Left lung (tissue), 10 donors: Measurements from ENCODE around the gene PIP5KL1. TPM values are rescaled to one million over a fixed set of nuclear protein-coding genes. Genes with fewer than 3 reads are reported as not detected.
A peak's percentile ranks its signal among the peaks of the same experiment; 100 is the strongest.

Experiments
- ATAC-seq: fragments of 200-7000 bp; cut with Tn5 transposase; one replicate; pipeline ENCODE4 v1.9.1; 2020; ENCODE audit warnings: moderate library complexity
- DNase-seq, 4 donors: peaks; one replicate each; pipeline ENCODE4 v3.0.0-alpha.2; 2013 to 2020
- H3K27ac ChIP-seq, 2 donors: fragments of 200-600 bp; sonication (generic) in 1 of 2; one replicate each; pipeline versions ENCODE4 v1.5.0 to v1.8.0; 2020 to 2021
- H3K27me3 ChIP-seq, 2 donors: fragments of 200-600 bp; sonication (generic) in 1 of 2; one replicate each; pipeline versions ENCODE4 v1.5.0 to v1.8.0; 2020 to 2021
- H3K36me3 ChIP-seq, 2 donors: fragments of 200-600 bp; sonication (generic) in 1 of 2; one replicate each; pipeline versions ENCODE4 v1.5.0 to v1.8.0; 2020 to 2021
- H3K4me1 ChIP-seq, 2 donors: fragments of 200-600 bp; one replicate each; pipeline ENCODE4 v1.8.0; 2021
- H3K4me3 ChIP-seq, 2 donors: fragments of 200-600 bp; sonication (generic) in 1 of 2; one replicate each; pipeline versions ENCODE4 v1.5.0 to v1.8.0; 2020 to 2021; ENCODE audit warnings: mild to moderate bottlenecking in 1 of 2
- H3K9me3 ChIP-seq, 2 donors: fragments of 200-600 bp; sonication (generic) in 1 of 2; one replicate each; pipeline versions ENCODE4 v1.5.0 to v1.8.0; 2020 to 2021
- CTCF ChIP-seq, 2 donors: fragments of 200-600 bp; sonication (generic) in 1 of 2; IDR thresholded peaks; one replicate each; pipeline versions ENCODE4 v1.5.0 to v1.8.0; 2021; ENCODE audit warnings: antibody characterized with exemption in 2 of 2
- intact Hi-C, 2 donors: fragments of 100-400 bp; cut with DNase I; formaldehyde crosslinking; loops; one replicate each; pipeline versions ENCODE4 v1.11.2 to v1.14.2; 2022
- polyA plus RNA-seq, 6 donors: library from polyadenylated mRNA; unstranded; fragments of 120-200 nt; gene quantifications; one replicate each; pipeline ENCODE4 v1.2.1, GENCODE V29; 2013; ENCODE audit not compliant: insufficient read length in 6 of 6
- total RNA-seq, 2 donors: library from RNA; stranded (reverse); fragmentation: NEBNext Ultra II Directional; extraction: Animal tissue kit (Norgen Biotek cat#: 25700); gene quantifications; one replicate each; pipeline ENCODE4 v1.2.1, GENCODE V29; 2021
- donor health status: DM: no; HTN: yes; CAD: no.
- donor health status: DM: no; HTN: no; CAD: no.

PIP5KL1 gene
- total and polyA plus RNA-seq, 8 donors, result 2.7 to 7.9 (median 5.0) TPM

- no peaks in the 10 kb centered on the region for H3K27me3 ChIP-seq
- H3K9me3 ChIP-seq, result no peaks in the 10 kb centered on the region
- DNase-seq (no peak), ATAC-seq (no peak)
- no peaks in the 10 kb centered on the region for H3K36me3 ChIP-seq
- no peak overlapping the region for H3K4me3 ChIP-seq
- no peak overlapping the region for H3K27ac ChIP-seq
- intact Hi-C loops, result no loop called here
- H3K4me1 ChIP-seq, result peaks cover 19 to 44% of the 10 kb centered on the region in 2 donors
- no peak for TF ChIP-seq CTCF (IDR thresholded peaks at IDR 0.05)
Observed at GRCh38 chr9:127959398-127959797, 28.8 kb upstream of the PIP5KL1 start.

- no peak overlapping the region for H3K4me3 ChIP-seq
- intact Hi-C loops, result no loop called here
- TF ChIP-seq CTCF (IDR thresholded peaks at IDR 0.05), result no peak
- no peaks in the 10 kb centered on the region for H3K27me3 ChIP-seq
- no peak overlapping the region for H3K27ac ChIP-seq
- no peak for ATAC-seq
- H3K9me3 ChIP-seq, result no peaks in the 10 kb centered on the region
- H3K36me3 ChIP-seq, result no peaks in the 10 kb centered on the region
- peaks cover 20 to 40% of the 10 kb centered on the region in 2 donors for H3K4me1 ChIP-seq
- no peak for DNase-seq
Observed at GRCh38 chr9:127958728-127959127, 28.2 kb upstream of the PIP5KL1 start.

- intact Hi-C loops, result no loop called here
- no peaks in the 10 kb centered on the region for H3K27me3 ChIP-seq
- peak in 1 of 2 donors; percentile 47 for TF ChIP-seq CTCF (IDR thresholded peaks at IDR 0.05)
- H3K9me3 ChIP-seq, result no peaks in the 10 kb centered on the region
- H3K27ac ChIP-seq, result peak overlapping the region; percentile 57 to 70
- ATAC-seq (peak; percentile 95), DNase-seq (peak in 2 of 4 donors; percentile 85 to 88)
- H3K4me1 ChIP-seq, result peaks cover 23 to 27% of the 10 kb centered on the region in 2 donors
- H3K4me3 ChIP-seq, result no peak overlapping the region
- H3K36me3 ChIP-seq, result no peaks in the 10 kb centered on the region
Observed at GRCh38 chr9:127955294-127956015, 24.9 kb upstream of the PIP5KL1 start.

- peak overlapping the region; percentile 46 to 70 for H3K27ac ChIP-seq
Observed at GRCh38 chr9:127954831-127955293, 24.3 kb upstream of the PIP5KL1 start.

More at GRCh38 chr9:127954831-127955293, 24.3 kb upstream of the PIP5KL1 start:
- TF ChIP-seq CTCF (IDR thresholded peaks at IDR 0.05), result no peak
- Histone ChIP-seq H3K36me3 (no peaks in the 10 kb centered on the region), H3K27me3 (no peaks in the 10 kb centered on the region), H3K9me3 (no peaks in the 10 kb centered on the region), H3K4me3 (no peak overlapping the region), H3K4me1 (peaks cover 20 to 26% of the 10 kb centered on the region in 2 donors)
- intact Hi-C loops, result no loop called here
- ATAC-seq, result no peak
- no peak for DNase-seq
